Sigmoid colon (tissue), 4 donors: Measurements from ENCODE around the gene CCDC148.

Experiments
- CTCF ChIP-seq, 4 experiments: fragments of 450-650 bp in 3 of 4; fragments of 200-600 bp in 1 of 4; IDR thresholded peaks; one replicate each; pipeline ENCODE4 v1.5.1; 2016 to 2019; ENCODE audit warnings: antibody characterized with exemption in 4 of 4, mild to moderate bottlenecking in 3 of 4, moderate library complexity in 2 of 4
- POLR2A ChIP-seq, 2 donors: fragments of 450-650 bp; IDR thresholded peaks; one replicate each; pipeline ENCODE4 v1.6.1; 2016; ENCODE audit warnings: antibody characterized with exemption in 2 of 2, mild to moderate bottlenecking in 2 of 2, moderate library complexity in 2 of 2
- POLR2AphosphoS5 ChIP-seq, 4 donors: sonication (generic); formaldehyde crosslinking; IDR thresholded peaks; one replicate each; pipeline ENCODE4 v1.6.1; 2017; ENCODE audit warnings: antibody characterized with exemption in 4 of 4

- TF ChIP-seq POLR2AphosphoS5 (IDR thresholded peaks at IDR 0.05) (no peak), POLR2A (IDR thresholded peaks at IDR 0.05) (no peak), CTCF (IDR thresholded peaks at IDR 0.05) (no peak)
These were observed 142.8 kb downstream of the CCDC148 start for GRCh38 chr2:158313734-158314133.
